ENCODE measurements around the gene WDR62.

DNA sequence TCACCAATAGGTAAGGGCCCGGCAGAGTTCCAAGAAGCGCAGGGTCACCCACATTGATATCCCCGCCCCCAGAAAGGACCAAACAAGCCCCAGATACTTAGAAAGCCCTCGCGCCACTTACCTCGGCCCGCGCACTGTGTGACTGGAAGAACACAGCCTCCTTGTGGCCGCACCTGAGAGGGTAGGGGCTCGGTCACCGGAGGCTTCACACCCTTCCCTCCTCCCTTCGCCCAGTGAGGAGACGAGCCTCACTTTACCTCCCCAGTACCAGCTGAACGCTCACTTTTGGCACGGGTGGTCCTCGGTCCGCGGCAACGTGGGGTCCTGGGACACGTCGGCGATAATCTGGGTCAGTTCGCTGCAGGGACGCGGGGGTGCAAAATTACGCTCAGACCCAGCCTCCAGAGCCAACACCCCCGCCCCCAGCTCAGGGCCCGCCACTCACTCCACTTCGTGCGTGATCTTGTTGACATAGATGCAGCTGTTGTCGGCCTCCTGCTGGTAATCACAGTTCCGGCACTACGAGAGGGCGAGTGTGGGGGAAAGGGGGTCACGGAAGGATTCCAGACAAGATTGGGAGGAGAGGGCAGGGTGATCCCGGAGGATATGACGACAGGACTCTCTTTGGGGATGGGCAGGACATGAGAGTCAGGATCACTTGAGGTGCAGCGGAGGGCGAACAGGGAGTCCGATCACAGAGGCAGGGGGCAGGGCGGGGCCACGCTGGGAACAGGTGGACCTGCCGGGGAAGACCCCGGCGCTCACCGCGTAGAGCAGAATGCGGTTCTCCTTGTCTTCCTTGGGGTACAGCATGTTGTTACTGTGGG is 59.4 kb downstream of the WDR62 start:
- peak; percentile 28 to 50 (median 42) for TF ChIP-seq CTCF (optimal IDR thresholded peaks at IDR 0.05 in 1 of 3, IDR thresholded peaks at IDR 0.05 in 1 of 3, conservative IDR thresholded peaks at IDR 0.05 in 1 of 3; ENCODE audit: extremely low read depth in 1 of 3, insufficient read depth in 2 of 3, low read length in 3 of 3)
- no peak for TF ChIP-seq EZH2 (IDR thresholded peaks at IDR 0.05; ENCODE audit: low read length)
